Fibroblast of pulmonary artery (primary cell): ENCODE measurements around the gene TCP11L2.
A peak's percentile ranks its signal among the peaks of the same experiment; 100 is the strongest.

Experiments
- DNase-seq: peaks from one replicate; pipeline ENCODE4 v3.0.0-alpha.2; 2010; ENCODE audit warnings: low read depth
- H3K4me3 ChIP-seq: replicated peaks from 2 replicates; pipeline ENCODE4 v1.5.1; 2011; ENCODE audit warnings: low read depth, mild to moderate bottlenecking, control low read depth, low read length, moderate library complexity
- CTCF ChIP-seq: IDR thresholded peaks from 2 replicates; pipeline ENCODE4 v1.5.1; 2011; ENCODE audit warnings: mild to moderate bottlenecking, control low read depth, low read length, inconsistent platforms; ENCODE audit errors: missing control alignments

The TCP11L2 gene

GRCh38 chr12:106304797-106305196, 2.3 kb downstream of the TCP11L2 start:
- no peak for TF ChIP-seq CTCF
- H3K4me3 ChIP-seq: no peak overlapping the region
- DNase-seq: no peak

GRCh38 chr12:106305376-106305775, 2.8 kb downstream of the TCP11L2 start:
- no peak for DNase-seq
- TF ChIP-seq CTCF: no peak
- no peak overlapping the region for H3K4me3 ChIP-seq

GRCh38 chr12:106307181-106307580, 4.6 kb downstream of the TCP11L2 start:
- H3K4me3 ChIP-seq: no peak overlapping the region
- no peak for TF ChIP-seq CTCF
- DNase-seq: no peak

- TF ChIP-seq CTCF: no peak
- DNase-seq: no peak
- H3K4me3 ChIP-seq: no peak overlapping the region
Measured at GRCh38 chr12:106308121-106308520, 5.6 kb downstream of the TCP11L2 start.

- TF ChIP-seq CTCF: no peak
- no peak for DNase-seq
- H3K4me3 ChIP-seq: no peak overlapping the region
Measured at GRCh38 chr12:106308611-106309010, 6.1 kb downstream of the TCP11L2 start.

GRCh38 chr12:106309671-106310505, 7.4 kb downstream of the TCP11L2 start:
- peak; percentile 57 for DNase-seq

More at GRCh38 chr12:106309671-106310505, 7.4 kb downstream of the TCP11L2 start:
- no peak overlapping the region for H3K4me3 ChIP-seq
- TF ChIP-seq CTCF: no peak
